ENCODE data around the gene ACKR3.

Gene ACKR3

GRCh38 chr2:236544362-236544761 lies 25.3 kb upstream of the ACKR3 start:
- Mint-ChIP-seq H3K27ac (peak overlapping the region; percentile 16), H3K9me3 (peaks cover 5% of the 10 kb centered on the region), H3K27me3 (no peaks in the 10 kb centered on the region), H3K36me3 (ENCODE audit: low read depth) (peaks cover 41% of the 10 kb centered on the region), H3K4me1 (ENCODE audit: low read depth) (peaks cover 95% of the 10 kb centered on the region), H3K4me3 (no peak overlapping the region)

- H3K27ac Mint-ChIP-seq, result peak overlapping the region; percentile 94
- H3K9me3 Mint-ChIP-seq, result peaks cover 5% of the 10 kb centered on the region
- peaks cover 95% of the 10 kb centered on the region for H3K4me1 Mint-ChIP-seq (ENCODE audit: low read depth)
- H3K27me3 Mint-ChIP-seq, result no peaks in the 10 kb centered on the region
- peak overlapping the region; percentile 28 for H3K4me3 Mint-ChIP-seq
- peaks cover 35% of the 10 kb centered on the region for H3K36me3 Mint-ChIP-seq (ENCODE audit: low read depth)
Observed at GRCh38 chr2:236545248-236545658, 24.4 kb upstream of the ACKR3 start.

- Mint-ChIP-seq H3K27ac (peak overlapping the region; percentile 94), H3K9me3 (peaks cover 5% of the 10 kb centered on the region), H3K27me3 (no peaks in the 10 kb centered on the region), H3K4me1 (ENCODE audit: low read depth) (peaks cover 95% of the 10 kb centered on the region), H3K4me3 (peak overlapping the region; percentile 81), H3K36me3 (ENCODE audit: low read depth) (peaks cover 33% of the 10 kb centered on the region)
Observed at GRCh38 chr2:236545814-236546480, 23.7 kb upstream of the ACKR3 start.

DNA sequence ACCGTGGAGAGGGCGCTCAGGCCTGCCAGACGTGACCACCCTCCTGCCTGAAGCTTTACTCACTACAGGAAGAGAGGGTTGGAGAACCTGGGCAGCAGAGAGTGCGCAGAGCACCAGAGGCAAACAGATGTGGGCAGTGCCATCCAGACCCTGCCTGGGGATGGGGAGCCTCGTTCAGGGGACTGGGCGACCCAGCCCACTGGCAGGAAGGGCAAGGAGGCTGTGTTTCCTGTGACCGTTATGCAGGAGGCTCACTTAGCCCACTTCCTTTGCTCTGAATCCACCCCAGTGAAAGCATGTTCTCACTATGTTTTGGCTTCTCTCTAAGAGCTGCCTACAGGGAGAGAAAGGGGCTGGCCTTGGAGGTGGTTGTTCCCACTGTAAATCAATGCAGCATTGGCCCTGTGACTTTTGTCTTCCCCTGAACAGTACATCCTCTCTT lies 23.0 kb upstream of the ACKR3 start:
- Mint-ChIP-seq H3K4me1 (ENCODE audit: low read depth) (peaks cover 95% of the 10 kb centered on the region), H3K9me3 (peaks cover 5% of the 10 kb centered on the region), H3K27ac (peak overlapping the region; percentile 94), H3K27me3 (no peaks in the 10 kb centered on the region), H3K4me3 (peak overlapping the region; percentile 81), H3K36me3 (ENCODE audit: low read depth) (peaks cover 30% of the 10 kb centered on the region)

GRCh38 chr2:236547725-236548124 lies 21.9 kb upstream of the ACKR3 start:
- peaks cover 5% of the 10 kb centered on the region for H3K9me3 Mint-ChIP-seq
- peaks cover 18% of the 10 kb centered on the region for H3K36me3 Mint-ChIP-seq (ENCODE audit: low read depth)
- peaks cover 95% of the 10 kb centered on the region for H3K4me1 Mint-ChIP-seq (ENCODE audit: low read depth)
- no peaks in the 10 kb centered on the region for H3K27me3 Mint-ChIP-seq
- H3K27ac Mint-ChIP-seq, result peak overlapping the region; percentile 79
- H3K4me3 Mint-ChIP-seq, result peak overlapping the region; percentile 35

- Mint-ChIP-seq H3K9me3 (peaks cover 5% of the 10 kb centered on the region), H3K36me3 (ENCODE audit: low read depth) (peaks cover 13% of the 10 kb centered on the region), H3K27me3 (no peaks in the 10 kb centered on the region), H3K4me1 (ENCODE audit: low read depth) (peaks cover 95% of the 10 kb centered on the region), H3K4me3 (no peak overlapping the region), H3K27ac (peak overlapping the region; percentile 79)
Observed at GRCh38 chr2:236548179-236548921, 21.3 kb upstream of the ACKR3 start.

GRCh38 chr2:236549165-236549564 lies 20.5 kb upstream of the ACKR3 start:
- no peak overlapping the region for H3K4me3 Mint-ChIP-seq
- no peak overlapping the region for H3K27ac Mint-ChIP-seq
- H3K4me1 Mint-ChIP-seq (ENCODE audit: low read depth), result peaks cover 100% of the 10 kb centered on the region

DNA sequence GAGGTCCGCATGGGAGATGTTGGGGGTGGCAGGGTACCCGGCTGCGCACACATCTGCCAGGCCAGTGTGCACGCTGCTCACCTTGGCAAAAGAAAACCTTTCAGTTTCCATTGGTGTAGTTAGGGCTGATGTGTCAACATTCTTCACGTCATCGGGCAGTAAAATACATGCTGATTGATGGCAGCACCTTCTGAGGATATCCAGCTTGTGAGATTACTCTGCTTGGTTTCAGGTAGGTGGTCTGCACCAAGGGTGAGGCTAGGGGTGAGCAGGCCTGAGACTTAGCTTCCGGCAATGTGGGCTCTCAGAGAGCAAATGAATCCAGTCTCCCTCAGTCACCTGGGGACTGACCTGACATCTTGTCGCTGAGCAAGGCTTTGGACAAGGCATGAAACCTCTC lies 19.3 kb upstream of the ACKR3 start:
- Mint-ChIP-seq H3K4me3 (no peak overlapping the region), H3K27ac (no peak overlapping the region)

More at GRCh38 chr2:236549165-236549564, 20.5 kb upstream of the ACKR3 start:
- Mint-ChIP-seq H3K9me3 (peaks cover 10% of the 10 kb centered on the region), H3K27me3 (no peaks in the 10 kb centered on the region), H3K36me3 (ENCODE audit: low read depth) (peaks cover 19% of the 10 kb centered on the region)

DNA sequence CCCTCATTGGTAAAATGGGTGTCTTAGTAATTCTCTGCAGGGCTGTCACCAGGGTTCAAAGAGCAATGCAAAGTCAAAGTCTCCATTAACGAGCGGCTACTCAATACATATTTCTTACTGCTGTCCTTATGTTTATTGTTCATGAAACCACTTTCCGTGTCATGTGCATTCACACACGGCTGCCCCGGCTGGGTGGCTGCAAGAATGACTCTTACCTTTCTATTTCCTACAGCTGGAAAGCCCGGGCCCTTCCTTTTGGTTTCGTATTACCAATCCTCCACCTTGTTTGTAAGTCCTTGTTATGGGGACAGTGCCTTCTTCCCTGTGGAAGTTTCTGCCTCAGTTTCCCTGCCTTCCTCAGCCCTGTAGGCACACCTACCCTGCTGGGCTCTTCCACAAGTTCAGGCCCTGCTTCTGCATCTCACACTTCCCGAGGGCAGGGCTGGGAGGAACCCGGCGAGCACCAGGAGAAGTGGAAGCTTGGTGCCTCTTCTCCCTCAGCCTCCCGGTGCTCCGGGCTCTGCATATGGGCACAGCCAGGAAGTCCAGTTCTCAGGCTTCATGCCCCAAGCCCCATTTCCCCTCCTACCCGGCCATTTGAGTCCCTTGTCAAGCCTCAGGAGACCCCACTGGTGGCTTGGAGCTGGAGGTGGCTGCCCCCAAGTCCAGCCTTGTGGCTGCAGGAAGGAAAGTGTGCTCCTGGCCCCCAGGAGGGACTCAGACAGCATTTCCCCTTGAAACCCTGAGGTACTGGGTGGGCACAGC lies 18.7 kb upstream of the ACKR3 start:
- Mint-ChIP-seq H3K9me3 (peaks cover 17% of the 10 kb centered on the region), H3K4me1 (ENCODE audit: low read depth) (peaks cover 100% of the 10 kb centered on the region), H3K27me3 (no peaks in the 10 kb centered on the region), H3K4me3 (no peak overlapping the region), H3K27ac (peak overlapping the region; percentile 36), H3K36me3 (ENCODE audit: low read depth) (peaks cover 35% of the 10 kb centered on the region)

More for the DNA sequence above, 19.3 kb upstream of the ACKR3 start:
- H3K4me1 Mint-ChIP-seq (ENCODE audit: low read depth), result peaks cover 100% of the 10 kb centered on the region
- no peaks in the 10 kb centered on the region for H3K27me3 Mint-ChIP-seq
- H3K36me3 Mint-ChIP-seq (ENCODE audit: low read depth), result peaks cover 29% of the 10 kb centered on the region
- peaks cover 17% of the 10 kb centered on the region for H3K9me3 Mint-ChIP-seq

GRCh38 chr2:236551471-236552211 lies 18.0 kb upstream of the ACKR3 start:
- H3K4me1 Mint-ChIP-seq (ENCODE audit: low read depth), result peaks cover 97% of the 10 kb centered on the region
- H3K36me3 Mint-ChIP-seq (ENCODE audit: low read depth), result peaks cover 36% of the 10 kb centered on the region
- peaks cover 17% of the 10 kb centered on the region for H3K9me3 Mint-ChIP-seq
- no peaks in the 10 kb centered on the region for H3K27me3 Mint-ChIP-seq
- peak overlapping the region; percentile 6 for H3K4me3 Mint-ChIP-seq
- H3K27ac Mint-ChIP-seq, result peak overlapping the region; percentile 78

DNA sequence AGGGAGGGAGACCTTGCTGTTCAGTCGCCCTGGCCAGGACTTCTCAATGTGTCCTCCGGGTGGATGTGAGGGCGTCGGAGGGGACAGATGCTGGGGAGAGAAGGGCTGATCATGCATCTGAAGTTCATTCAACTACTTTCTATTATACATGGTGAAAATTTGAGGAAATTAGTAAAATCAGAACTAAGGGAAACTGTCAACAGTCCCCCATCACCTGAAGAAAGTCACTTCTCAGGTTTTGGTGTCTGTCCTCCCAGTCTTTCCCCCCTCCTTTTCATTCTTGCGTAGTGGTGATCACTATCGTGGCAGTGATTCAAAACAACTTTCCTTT lies 17.4 kb upstream of the ACKR3 start:
- Mint-ChIP-seq H3K27ac (peak overlapping the region; percentile 78), H3K36me3 (ENCODE audit: low read depth) (peaks cover 36% of the 10 kb centered on the region), H3K27me3 (no peaks in the 10 kb centered on the region), H3K4me1 (ENCODE audit: low read depth) (peaks cover 91% of the 10 kb centered on the region), H3K4me3 (peak overlapping the region; percentile 6), H3K9me3 (peaks cover 17% of the 10 kb centered on the region)

DNA sequence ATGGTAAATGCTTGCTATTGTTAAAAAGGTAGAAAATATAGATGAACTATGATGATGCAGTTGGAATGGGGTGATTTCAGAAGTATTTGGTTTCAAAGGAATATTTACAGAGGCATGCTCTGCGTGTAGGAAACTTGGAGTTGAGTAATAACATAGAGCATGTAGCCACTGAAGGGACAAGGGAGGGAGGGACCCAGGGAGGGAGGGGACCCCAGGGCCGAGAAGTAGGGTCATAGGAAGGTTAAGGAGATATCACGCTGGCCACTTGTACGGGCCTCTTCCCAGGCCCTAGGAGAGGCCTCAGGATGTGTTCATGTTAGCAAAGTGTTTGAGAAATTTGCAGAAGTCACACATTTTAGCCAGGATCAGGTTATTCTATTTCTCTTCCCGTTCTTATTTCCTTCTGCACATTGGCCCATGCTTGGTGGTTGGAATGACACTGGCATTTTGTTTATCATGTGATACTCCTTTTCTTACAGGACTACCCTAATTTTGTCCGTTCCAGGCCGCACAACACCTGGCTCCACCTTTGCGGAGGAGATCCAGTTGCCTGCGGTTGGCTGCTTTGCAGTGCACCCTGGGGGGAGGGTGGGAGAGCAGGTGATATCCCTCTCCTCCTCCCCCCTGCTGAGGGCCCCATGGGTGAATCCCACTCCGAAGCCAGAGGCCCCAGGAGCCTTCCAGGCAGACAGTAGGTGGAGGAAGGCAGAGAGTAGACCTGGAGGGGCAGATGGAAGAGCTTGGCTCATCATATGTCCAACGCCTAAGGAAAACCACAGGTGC lies 16.9 kb upstream of the ACKR3 start:
- Mint-ChIP-seq H3K27ac (peak overlapping the region; percentile 21), H3K27me3 (no peaks in the 10 kb centered on the region), H3K9me3 (peaks cover 14% of the 10 kb centered on the region), H3K4me1 (ENCODE audit: low read depth) (peaks cover 90% of the 10 kb centered on the region), H3K36me3 (ENCODE audit: low read depth) (peaks cover 31% of the 10 kb centered on the region), H3K4me3 (peak overlapping the region; percentile 6)

- Mint-ChIP-seq H3K27me3 (no peaks in the 10 kb centered on the region), H3K9me3 (peaks cover 12% of the 10 kb centered on the region), H3K27ac (peak overlapping the region; percentile 54), H3K4me3 (no peak overlapping the region), H3K4me1 (ENCODE audit: low read depth) (peaks cover 89% of the 10 kb centered on the region), H3K36me3 (ENCODE audit: low read depth) (peaks cover 24% of the 10 kb centered on the region)
Observed at GRCh38 chr2:236553522-236553921, 16.1 kb upstream of the ACKR3 start.
